Stimulated activated CD8-positive, alpha-beta memory T cell treated with anti-CD3 and anti-CD28 coated beads, Interleukin-15, amount 100 ng/mL, for 24 hours (primary cell): ENCODE data around the gene FBLN1.
"Not testable (repeated sequence)": the region's sequence is repeated elsewhere in the genome, so short reads cannot be mapped to it uniquely, and the experiment has no call there.

ENCODE experiments used
- DNase-seq: peaks from one replicate; pipeline ENCODE4 v3.0.0-alpha.2; 2020; ENCODE audit warnings: low read depth

FBLN1 gene

DNA sequence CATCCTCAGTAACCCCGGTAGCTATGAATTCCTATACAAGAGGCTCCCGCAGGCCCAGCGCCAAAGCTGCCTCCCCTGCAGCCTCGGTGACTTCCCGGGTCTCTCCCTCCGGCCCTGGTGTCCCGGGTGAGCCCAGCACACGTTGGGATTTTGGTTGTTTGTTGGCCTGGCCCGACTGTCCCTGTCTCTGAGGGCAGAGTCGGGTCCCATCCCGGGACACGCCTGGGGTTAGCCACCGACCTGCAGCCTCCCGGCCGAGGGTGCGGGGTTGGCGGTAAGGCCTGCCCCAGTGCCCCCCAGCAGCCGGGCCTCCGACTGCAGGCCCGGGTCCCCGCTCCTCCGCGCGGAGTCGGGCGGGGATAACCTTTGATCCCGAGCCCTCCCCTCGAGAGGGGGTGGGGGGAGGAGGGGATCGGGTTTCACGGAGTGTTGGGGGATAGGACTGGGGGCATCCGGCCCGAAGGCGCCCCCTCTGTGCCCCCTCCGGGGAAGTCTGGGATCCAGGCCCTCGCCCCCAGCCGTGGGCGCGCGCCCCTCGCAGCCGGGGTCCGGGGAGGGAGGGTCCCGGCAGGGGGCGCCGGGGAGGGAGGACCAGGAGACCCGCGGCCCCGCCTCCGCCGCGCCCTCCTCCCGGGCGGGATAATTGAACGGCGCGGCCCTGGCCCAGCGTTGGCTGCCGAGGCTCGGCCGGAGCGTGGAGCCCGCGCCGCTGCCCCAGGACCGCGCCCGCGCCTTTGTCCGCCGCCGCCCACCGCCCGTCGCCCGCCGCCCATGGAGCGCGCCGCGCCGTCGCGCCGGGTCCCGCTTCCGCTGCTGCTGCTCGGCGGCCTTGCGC is at the start of gene FBLN1:
Gene FBLN1, plus strand, starts transcription at position 669 of the 835 bp plus-strand sequence. Its CDS starts 103 bp downstream, at position 772.
- DNase-seq, result no peak

GRCh38 chr22:45453764-45454163 is 48.9 kb upstream of the FBLN1 start:
- DNase-seq, result no peak

DNA sequence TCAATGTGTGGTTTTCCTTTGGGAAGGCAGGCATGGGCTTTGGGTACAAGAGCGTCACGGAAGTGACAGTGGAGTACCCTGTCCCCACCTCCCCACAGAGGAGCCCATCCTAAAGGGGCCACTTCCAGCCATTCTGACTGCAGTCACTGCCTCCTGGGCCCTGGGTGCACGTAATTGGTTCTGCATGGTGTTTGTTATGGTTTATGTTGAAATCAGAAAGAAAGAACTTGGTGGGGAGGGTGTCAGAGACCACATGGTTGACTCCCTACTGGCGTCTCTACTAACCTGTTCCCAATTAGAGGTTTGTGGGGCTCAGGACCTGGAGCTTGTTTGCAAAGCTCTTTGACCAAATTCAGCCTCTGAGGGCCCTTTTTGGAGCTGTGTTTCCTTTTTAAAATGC is 48.4 kb upstream of the FBLN1 start:
- DNase-seq, result no peak

GRCh38 chr22:45455212-45455611 is 47.5 kb upstream of the FBLN1 start:
- DNase-seq, result no peak

DNA sequence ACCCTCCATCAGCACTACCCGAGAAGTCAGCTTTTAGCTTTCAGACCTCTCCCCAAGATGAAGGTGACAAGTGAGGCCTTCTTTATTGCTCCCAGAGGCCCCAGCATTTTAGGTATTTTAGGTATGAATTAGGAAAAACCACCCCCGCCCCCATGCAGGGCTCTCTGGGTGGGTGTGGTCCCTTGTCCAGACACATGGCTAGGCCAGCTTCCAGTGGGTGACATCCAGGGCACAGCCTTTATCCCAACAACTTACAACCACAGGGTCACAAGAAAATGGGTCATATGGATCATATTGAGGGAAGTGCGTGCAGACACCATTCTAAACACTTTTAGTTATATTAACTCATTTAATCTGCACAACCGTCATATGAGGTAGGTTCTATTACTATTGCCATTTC is 47.1 kb upstream of the FBLN1 start:
- no peak for DNase-seq

DNA sequence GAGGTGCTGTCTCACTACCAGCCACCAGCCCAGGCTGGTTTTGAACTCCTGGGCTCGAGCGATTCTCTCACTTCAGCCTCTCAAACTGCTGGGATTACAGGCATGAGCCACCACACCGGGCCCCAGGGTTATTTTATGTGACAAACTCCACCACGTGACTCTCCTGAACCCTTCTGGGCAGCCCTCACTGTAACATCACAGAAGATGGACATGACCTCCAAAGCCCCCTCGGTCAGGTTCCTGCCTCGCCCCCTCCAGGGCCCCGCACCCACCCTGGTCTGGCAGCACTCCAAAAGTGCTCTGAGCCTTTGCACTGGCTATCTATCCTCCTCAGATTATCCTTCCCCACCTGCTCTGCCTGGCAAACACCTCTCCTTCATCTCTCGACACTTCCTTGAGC is 45.9 kb upstream of the FBLN1 start:
- DNase-seq, result no peak

GRCh38 chr22:45458532-45458931 is 44.2 kb upstream of the FBLN1 start:
- no peak for DNase-seq

GRCh38 chr22:45459235-45459634 is 43.4 kb upstream of the FBLN1 start:
- no peak for DNase-seq

DNA sequence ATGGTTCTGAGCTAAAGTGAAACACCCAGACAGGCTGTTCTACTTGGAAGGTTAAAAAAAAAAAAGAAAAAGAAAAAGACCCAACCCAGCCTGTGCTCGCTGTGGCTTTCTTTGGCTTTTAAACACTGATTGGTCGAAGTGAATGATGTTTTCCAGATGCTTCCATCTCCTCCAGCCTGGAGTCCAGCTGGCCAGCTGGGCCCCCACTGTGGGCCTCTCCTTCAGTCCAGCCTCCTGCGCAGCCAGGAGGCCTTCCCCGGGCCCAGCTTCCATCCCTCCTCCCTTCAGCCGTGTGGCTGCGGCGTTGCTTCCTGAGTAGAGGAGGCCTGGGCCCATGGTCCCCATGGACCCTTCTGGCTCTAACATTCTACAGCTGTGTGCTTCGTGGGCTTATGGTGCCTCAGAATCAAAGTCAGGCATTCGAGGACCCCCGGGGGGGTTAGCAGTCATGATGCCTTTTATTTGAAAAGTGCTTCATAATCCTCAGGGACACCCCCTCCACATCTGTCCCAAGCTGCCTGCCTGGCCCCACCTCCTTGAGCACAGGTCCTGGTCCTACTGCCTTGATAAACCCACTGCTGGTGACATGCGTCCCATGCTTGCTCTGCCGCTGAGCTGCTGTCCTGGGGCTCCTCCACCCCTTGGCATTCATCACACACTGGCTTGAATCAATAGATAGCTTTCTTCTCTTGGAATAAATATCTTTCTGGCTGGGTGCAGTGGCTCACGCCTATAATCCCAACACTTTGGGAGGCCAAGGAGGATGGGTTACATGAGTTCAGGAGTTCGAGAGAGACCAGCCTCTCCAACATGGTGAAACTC is 42.2 kb upstream of the FBLN1 start:
- DNase-seq, result no peak

GRCh38 chr22:45462034-45462655 is 40.5 kb upstream of the FBLN1 start:
- no peak for DNase-seq

DNA sequence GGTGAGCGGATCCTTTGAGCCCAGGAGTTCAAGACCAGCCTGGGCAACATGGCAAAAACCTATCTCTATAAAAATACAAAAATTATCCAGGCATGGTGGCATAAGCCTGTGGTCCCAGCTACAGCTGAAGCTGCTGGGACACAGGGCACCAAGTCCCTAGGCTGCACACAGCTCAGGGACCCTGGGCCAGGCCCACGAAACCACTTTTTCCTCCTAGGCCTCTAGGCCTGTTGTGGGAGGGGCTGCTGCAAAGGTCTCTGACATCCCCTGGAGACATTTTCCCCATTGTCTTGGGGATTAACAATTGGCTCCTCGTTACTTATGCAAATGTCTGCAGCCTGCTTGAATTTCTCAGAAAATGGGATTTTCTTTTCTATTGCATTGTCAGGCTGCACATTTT is 39.0 kb upstream of the FBLN1 start:
- not testable (repeated sequence) for DNase-seq

- no peak for DNase-seq
Measured at GRCh38 chr22:45465633-45466032, 37.0 kb upstream of the FBLN1 start.

DNA sequence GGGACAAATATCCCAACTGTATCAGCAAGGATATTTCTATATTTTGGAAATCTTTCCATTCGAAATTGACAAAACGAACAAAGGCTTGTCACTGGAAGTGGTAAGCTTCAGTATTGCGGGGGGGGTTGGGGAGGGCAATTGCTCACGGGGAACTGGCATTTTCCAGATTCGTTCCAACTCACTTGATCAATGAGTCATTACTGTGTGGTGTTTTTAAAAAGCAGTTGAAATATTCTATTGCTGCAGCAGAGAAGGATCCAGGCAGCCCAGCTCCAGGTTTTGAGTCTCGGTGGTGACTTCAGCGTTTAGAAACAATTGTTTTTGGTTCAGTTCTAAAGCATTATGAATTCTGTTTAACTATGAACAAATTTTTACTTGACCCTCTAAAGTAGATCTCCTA is 33.8 kb upstream of the FBLN1 start:
- no peak for DNase-seq

DNA sequence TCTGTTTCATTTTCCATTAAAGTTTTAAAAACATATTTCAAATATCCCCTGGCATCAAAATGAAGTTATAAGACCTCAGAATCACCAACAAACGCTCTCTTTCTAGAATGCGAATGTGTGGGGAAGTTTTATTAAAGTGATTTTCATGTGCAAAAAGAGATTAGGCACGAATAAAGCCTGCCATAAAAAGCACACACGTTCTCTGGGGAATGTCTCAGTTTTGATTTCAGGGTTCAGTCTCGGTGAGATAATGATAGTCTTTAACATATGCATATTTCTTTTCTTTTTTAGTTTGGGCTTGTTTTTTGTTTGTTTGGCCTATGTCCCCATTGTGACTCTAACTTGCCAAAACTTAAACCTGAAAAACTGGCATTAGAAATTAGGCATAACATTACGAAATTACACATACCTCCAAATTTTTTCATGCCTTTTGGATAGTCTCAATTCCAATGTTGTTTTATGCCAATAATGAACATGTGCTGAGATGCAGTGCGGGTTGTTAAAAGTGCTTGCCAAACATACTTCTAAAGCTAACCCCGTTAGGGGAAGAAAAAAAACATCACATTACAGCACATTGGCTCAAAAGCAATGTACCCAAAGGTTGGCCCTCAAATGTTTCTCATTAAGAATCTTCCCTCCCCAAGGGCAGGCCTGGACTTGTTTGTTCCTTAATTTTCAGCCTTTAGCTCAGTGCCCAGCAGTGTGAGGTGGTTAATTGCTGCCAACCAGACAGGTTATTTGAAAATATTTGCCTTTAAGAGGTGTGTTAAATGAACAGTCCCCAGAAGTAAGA is 33.2 kb upstream of the FBLN1 start:
- DNase-seq, result no peak

DNA sequence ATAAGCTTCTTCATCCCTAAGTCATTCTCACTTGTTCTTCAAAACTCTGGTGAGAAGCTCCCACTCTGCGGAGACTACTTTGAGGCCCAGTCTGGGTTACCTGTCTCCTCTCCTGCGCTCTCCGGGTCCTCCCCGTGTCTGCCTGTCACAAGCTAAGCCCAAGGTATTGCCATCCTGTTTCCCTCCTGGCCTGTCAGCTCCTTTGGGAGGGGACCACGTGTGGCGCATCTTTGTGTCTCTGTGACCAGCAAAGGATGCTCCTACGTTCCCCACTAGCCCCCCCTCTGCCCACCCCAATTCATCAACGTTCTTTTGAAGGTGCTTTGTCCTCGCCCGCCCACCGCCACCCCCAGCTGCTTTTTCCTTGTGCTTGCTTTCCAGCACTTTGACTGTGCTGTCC is 31.8 kb upstream of the FBLN1 start:
- no peak for DNase-seq

DNA sequence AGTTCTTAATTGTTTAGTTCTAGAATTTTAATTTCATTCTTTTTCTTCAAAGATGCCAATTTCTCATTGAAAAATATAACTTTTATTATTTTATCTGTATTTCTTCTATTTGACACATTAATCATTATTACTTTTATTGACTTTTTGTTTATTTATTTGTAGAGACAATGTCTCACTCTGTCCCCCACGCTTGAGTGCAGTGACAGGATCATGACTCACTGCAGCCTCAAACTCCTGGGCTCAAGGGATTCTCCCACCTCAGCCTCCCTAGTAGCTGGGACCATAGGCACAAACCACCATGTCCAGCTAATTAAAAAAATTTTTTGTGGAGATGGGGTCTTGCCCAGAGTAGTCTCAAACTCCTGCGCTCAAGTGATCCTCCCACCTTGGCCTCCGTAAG is 30.3 kb upstream of the FBLN1 start:
- no peak for DNase-seq

DNA sequence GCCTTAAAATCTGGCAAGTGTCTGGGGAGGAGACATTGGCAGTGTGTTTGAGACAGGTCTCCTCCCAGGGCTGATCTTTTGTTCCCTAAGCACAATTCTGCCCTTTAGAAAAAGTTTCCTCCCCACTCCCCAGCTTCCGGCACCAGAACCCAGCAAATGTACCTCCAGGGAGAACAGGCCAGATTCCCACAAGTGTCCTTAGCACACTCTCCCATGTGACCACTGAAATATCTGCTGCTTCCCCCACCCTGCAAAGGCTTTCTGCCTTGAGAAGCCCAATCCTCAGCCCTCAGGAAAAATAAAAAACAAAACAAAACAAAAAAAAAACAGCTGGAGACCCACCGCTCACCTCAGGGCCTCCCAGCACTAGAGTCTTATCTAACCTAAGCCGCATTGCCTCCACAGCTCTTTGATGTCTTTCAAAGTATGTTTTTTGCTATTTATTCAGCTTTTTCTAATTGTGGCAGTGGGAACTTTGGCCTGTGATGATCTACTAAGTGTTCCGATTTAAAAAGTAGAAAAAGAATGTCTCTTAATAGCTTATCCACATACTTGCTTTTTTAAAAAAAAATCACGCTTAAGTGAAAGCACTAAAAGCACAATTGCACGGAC is 29.0 kb upstream of the FBLN1 start:
- no peak for DNase-seq

DNA sequence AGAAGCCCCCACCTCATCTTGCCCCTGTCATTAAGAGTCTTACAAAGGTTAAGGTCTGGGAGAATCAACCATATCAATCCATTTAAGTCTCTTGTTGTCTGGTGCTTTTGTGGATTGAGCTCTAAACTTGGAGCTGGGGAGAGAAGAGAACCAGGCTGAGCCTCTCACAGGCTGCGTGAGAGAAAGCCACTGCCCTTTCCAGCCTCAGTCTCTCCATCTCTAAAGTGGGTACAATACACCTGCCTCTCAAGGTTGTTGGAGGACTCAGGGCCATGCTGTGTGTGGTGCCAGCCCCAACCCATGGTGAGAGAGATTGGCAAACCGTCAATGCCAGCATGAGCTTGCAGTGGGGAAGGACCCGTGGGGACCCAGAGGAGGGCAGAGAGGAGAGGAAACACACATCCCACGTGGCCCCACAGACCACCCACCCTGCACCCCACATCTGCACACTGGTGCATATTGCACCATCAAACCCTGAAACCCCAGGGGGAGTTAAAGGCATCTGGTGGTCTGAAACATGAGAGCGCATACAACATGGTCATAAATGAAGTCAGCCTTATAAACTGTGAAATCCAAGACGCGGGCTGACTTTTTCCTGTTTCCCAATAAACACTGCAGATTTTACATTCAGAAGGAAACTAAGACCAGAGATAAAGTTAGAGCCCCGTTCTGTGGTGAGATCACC is 27.5 kb upstream of the FBLN1 start:
- DNase-seq, result no peak

DNA sequence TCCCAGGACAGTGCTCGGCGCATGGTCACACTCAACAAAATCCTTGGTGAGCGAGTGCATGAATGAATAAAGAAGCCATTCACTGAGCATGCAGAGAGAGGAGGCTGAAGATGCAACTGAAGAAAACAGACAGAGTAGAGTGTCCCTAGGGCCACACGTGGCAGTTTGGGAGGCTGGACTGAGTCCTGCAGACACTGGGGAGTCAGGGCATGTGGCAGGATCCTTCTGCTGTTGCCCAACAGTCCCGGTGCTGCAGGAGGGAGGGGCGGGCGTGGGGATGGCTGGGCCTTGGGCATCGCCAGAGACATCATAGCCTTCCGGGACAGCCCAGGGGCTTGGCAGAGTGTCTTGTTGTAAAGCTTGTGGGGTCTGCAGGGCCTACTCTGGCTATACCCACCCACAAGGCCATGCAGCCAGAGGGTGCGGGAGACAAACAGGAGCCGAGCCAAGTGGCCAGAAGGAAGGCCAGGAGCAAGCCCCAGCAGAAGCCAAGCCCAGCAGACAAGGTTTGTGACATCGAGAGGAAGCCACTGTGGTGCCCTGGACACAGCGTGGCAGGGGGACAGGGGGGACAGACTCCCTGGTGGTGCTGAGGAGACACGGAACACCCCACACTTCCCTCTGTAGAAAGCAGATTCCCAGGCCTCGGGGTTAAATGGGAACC is 26.7 kb upstream of the FBLN1 start:
- no peak for DNase-seq

DNA sequence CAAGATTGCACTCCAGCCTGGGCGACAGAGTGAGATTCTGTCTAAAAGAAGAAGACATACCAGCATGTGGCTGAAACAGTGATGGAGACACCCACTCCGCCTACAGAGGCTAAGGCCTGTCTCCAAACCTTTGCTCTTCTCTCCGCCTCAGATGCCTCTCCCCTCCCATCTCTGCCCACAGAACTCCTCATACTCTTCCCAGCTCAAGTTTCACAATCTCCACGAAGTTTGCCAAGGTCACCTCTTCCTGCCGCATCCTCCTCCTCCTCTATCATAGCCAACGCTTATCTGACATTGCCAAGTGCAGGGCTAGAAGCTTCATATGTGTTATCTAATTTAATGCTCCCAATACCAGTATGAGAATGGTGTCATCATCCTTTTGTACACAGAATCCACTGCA is 25.9 kb upstream of the FBLN1 start:
- no peak for DNase-seq
